ENCODE results near the gene SLC22A3. TPM values are rescaled to one million over a fixed set of nuclear protein-coding genes. Genes with fewer than 3 reads are reported as not detected.

Gene SLC22A3
- total and polyA plus RNA-seq, 2 of the 13 experiments (the other 11 are each of a cell fraction or from before 2014, with no cell fraction given): 12.0 to 31.5 TPM

DNA sequence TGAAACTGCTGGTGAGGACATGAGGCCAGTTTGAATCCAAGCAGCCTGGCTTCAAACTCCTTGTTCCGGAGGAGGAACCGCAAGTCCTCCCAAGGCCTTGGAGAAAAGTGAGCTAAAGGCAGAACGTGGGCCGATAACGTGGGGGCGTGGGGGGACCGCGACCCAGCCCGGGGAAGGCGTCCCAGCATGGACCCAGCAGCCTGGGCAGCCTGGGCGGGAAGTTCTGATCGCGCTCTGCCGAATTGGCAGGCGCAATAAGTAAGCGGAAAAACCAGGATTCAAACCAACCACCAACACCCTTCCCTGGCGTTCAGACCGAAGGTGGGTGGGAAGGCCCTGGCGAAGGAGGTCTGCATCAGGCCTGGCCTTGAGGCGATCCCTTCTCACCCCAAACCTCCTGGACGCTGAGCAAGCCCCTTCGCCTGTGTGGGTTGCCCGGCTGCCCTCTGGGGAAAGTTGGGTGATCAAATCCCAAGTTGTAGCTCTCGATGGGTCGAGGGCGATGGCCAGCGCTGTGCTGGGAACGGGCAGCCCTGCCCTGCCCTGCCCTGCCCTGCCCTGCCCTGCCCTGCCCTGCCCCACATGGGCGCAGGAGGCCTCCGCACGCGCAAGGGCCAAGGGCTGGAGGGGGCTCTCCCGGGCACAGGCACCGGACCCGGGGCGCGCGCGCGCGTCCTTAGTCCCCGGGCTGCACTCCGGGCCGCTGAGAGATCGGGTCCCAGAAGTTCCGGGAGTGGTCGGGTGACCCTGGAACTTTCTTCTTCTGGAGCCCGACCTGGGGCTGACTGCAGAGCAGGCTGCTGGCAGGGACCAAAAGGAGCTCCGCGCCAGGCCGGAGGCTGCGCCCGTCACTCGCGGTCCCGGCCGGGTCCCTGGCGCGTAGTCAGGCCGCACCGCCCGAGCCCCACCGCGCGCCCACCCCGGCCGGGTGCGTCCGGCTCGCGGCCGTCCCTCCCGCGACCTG is 637 bp upstream of the SLC22A3 start (continued):
- TF ChIP-seq BRD4 (CRISPR knock-in tag; IDR thresholded peaks at IDR 0.05): no peak
- no peak for TF ChIP-seq ZSCAN30 (CRISPR knock-in tag; IDR thresholded peaks at IDR 0.05)
- TF ChIP-seq ATM (IDR thresholded peaks at IDR 0.05; ENCODE audit: borderline replicate concordance): no peak
- TF ChIP-seq NFE2 (CRISPR knock-in tag; IDR thresholded peaks at IDR 0.05): no peak
- TF ChIP-seq, protein P1, sequence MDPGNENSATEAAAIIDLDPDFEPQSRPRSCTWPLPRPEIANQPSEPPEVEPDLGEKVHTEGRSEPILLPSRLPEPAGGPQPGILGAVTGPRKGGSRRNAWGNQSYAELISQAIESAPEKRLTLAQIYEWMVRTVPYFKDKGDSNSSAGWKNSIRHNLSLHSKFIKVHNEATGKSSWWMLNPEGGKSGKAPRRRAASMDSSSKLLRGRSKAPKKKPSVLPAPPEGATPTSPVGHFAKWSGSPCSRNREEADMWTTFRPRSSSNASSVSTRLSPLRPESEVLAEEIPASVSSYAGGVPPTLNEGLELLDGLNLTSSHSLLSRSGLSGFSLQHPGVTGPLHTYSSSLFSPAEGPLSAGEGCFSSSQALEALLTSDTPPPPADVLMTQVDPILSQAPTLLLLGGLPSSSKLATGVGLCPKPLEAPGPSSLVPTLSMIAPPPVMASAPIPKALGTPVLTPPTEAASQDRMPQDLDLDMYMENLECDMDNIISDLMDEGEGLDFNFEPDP (CRISPR knock-in tag; conservative IDR thresholded peaks at IDR 0.05): no peak
- TF ChIP-seq ZNF101 (CRISPR knock-in tag; IDR thresholded peaks at IDR 0.05; ENCODE audit: borderline replicate concordance, low read depth): no peak
- TF ChIP-seq, protein P2, sequence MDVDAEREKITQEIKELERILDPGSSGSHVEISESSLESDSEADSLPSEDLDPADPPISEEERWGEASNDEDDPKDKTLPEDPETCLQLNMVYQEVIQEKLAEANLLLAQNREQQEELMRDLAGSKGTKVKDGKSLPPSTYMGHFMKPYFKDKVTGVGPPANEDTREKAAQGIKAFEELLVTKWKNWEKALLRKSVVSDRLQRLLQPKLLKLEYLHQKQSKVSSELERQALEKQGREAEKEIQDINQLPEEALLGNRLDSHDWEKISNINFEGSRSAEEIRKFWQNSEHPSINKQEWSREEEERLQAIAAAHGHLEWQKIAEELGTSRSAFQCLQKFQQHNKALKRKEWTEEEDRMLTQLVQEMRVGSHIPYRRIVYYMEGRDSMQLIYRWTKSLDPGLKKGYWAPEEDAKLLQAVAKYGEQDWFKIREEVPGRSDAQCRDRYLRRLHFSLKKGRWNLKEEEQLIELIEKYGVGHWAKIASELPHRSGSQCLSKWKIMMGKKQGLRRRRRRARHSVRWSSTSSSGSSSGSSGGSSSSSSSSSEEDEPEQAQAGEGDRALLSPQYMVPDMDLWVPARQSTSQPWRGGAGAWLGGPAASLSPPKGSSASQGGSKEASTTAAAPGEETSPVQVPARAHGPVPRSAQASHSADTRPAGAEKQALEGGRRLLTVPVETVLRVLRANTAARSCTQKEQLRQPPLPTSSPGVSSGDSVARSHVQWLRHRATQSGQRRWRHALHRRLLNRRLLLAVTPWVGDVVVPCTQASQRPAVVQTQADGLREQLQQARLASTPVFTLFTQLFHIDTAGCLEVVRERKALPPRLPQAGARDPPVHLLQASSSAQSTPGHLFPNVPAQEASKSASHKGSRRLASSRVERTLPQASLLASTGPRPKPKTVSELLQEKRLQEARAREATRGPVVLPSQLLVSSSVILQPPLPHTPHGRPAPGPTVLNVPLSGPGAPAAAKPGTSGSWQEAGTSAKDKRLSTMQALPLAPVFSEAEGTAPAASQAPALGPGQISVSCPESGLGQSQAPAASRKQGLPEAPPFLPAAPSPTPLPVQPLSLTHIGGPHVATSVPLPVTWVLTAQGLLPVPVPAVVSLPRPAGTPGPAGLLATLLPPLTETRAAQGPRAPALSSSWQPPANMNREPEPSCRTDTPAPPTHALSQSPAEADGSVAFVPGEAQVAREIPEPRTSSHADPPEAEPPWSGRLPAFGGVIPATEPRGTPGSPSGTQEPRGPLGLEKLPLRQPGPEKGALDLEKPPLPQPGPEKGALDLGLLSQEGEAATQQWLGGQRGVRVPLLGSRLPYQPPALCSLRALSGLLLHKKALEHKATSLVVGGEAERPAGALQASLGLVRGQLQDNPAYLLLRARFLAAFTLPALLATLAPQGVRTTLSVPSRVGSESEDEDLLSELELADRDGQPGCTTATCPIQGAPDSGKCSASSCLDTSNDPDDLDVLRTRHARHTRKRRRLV (CRISPR knock-in tag; IDR thresholded peaks at IDR 0.05): no peak
- TF ChIP-seq ISL2 (CRISPR knock-in tag; IDR thresholded peaks at IDR 0.05): no peak
- no peak for TF ChIP-seq ZEB1 (IDR thresholded peaks at IDR 0.05; ENCODE audit: insufficient replicate concordance, low read depth)
- TF ChIP-seq ZNF34 (CRISPR knock-in tag; IDR thresholded peaks at IDR 0.05; ENCODE audit: borderline replicate concordance): no peak
- TF ChIP-seq MZF1 (CRISPR knock-in tag; IDR thresholded peaks at IDR 0.05; ENCODE audit: borderline replicate concordance): no peak
- TF ChIP-seq, protein P3, sequence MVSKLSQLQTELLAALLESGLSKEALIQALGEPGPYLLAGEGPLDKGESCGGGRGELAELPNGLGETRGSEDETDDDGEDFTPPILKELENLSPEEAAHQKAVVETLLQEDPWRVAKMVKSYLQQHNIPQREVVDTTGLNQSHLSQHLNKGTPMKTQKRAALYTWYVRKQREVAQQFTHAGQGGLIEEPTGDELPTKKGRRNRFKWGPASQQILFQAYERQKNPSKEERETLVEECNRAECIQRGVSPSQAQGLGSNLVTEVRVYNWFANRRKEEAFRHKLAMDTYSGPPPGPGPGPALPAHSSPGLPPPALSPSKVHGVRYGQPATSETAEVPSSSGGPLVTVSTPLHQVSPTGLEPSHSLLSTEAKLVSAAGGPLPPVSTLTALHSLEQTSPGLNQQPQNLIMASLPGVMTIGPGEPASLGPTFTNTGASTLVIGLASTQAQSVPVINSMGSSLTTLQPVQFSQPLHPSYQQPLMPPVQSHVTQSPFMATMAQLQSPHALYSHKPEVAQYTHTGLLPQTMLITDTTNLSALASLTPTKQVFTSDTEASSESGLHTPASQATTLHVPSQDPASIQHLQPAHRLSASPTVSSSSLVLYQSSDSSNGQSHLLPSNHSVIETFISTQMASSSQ (IDR thresholded peaks at IDR 0.05; ENCODE audit: low read depth): no peak
- TF ChIP-seq, protein P3 (CRISPR knock-in tag; IDR thresholded peaks at IDR 0.05; ENCODE audit: borderline replicate concordance): no peak
- TF ChIP-seq KDM3A (CRISPR knock-in tag; IDR thresholded peaks at IDR 0.05; ENCODE audit: low read depth): no peak
- no peak for TF ChIP-seq NCOA1 (CRISPR knock-in tag; IDR thresholded peaks at IDR 0.05)
- TF ChIP-seq NFIB (CRISPR knock-in tag; IDR thresholded peaks at IDR 0.05; ENCODE audit: borderline replicate concordance): no peak
- TF ChIP-seq, protein P4, sequence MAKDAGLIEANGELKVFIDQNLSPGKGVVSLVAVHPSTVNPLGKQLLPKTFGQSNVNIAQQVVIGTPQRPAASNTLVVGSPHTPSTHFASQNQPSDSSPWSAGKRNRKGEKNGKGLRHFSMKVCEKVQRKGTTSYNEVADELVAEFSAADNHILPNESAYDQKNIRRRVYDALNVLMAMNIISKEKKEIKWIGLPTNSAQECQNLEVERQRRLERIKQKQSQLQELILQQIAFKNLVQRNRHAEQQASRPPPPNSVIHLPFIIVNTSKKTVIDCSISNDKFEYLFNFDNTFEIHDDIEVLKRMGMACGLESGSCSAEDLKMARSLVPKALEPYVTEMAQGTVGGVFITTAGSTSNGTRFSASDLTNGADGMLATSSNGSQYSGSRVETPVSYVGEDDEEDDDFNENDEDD (CRISPR knock-in tag; IDR thresholded peaks at IDR 0.05; ENCODE audit: borderline replicate concordance): no peak

All from HepG2 (cell line).